Dedifferentiated amniotic fluid mesenchymal stem cell (primary cell): ENCODE results near the gene RALGAPA1.
A peak's percentile ranks its signal among the peaks of the same experiment; 100 is the strongest.
"Not testable (repeated sequence)": the region's sequence is repeated elsewhere in the genome, so short reads cannot be mapped to it uniquely, and the experiment has no call there.

Experiments used
- DNase-seq: peaks from one replicate; pipeline ENCODE4 v3.0.0-alpha.2; 2016; ENCODE audit errors: extremely low spot score

Gene RALGAPA1

DNA sequence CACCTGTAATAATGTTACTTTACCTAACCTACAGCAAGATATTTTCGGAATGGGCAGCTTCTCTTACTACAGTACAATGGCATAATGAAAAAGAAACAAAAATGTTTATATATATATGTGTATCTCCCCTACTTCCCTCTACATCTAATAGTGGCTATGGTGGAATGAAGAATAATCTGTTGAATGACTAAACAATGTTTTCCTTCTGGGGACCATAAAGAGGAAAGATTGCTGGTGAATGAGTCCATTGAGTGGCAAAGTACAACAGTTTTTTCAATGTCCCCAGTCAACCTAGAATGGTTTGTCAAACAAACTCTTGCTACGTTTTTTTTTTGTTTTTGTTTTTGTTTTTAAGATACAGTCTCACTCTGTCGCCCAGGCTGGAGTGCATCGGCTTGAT is 47.2 kb downstream of the RALGAPA1 start:
- no peak for DNase-seq

DNA sequence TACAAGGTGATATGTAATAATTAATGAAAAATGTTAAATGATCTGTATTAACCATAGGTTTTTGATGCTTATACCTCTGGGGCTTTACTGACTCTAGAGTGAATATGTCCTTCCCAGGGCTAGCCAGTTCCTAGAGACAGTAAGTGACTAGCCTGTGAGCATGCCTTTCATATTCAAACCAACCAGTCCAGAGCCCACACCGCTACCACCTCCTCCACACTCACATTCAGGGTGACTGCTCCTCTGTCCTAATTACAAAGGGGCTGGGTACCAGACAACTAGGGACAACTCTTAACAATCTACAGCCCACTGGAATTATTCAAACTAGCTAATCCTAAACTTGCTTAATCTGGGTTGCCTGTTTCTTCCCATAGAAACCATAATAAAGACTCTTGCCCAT is 49.0 kb downstream of the RALGAPA1 start:
- no peak for DNase-seq

DNA sequence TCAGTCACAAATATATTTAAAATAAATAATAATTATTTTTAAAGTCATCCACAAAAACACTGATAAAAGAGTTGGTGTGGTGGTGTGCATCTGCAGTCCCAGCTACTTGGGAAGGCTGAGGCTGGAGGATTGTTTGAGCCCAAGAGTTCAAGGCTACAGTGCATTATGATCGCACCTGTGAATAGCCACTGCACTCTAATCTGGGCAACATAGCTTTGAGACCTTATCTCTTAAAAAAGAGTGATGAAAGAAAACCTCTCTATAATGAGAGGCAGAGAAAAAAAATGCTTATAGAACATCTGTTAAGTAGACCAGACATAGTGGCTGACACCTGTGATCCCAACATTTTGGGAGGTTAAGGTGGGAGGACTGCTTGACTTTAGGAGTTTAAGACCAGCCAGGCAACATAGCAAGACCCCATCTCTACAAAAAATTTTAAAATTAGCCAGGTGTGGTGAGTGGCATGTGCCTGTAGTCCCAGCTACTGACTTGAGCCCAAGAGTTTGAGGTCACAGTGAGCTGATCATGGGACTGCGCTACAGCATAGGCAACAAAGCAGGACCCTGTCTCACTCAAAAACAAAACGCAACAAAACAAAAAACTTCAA is 50.5 kb downstream of the RALGAPA1 start:
- DNase-seq = no peak

DNA sequence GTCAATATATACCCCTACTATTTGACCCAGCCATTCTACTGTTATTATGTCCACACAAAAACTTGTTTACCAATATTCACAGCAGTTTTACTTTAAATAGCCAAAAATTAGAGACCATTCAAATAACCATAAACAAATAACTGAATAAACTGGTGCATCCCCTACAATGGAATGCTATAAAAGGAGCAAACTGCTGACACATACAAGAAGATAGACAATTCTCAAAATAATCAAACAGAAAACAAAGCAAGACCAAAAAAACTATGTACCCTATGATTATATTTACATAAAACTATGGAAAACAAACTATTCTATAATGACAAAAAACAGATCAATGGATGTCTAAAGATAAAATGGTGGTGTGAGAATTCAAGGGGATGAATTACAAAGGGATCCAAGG is 54.4 kb downstream of the RALGAPA1 start:
- no peak for DNase-seq

DNA sequence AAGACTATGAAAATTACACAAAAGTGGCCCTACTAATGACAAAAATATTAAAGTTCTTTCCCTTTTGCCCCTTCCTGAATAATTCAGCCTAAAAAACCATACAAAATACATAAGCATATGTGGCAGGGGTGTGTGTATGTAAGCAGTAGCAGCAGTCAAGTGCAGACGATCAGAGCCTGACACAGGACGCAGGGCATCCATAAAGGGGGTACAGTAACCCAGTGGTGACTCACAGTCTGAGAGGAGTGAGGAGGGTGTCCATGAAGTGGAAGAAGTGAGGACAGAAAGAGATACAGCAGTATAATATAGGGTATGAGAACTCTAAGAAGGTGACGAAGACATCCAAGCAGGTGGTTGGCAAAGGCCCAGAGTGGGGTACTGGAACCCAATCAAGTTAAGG is 56.7 kb downstream of the RALGAPA1 start:
- DNase-seq = no peak

DNA sequence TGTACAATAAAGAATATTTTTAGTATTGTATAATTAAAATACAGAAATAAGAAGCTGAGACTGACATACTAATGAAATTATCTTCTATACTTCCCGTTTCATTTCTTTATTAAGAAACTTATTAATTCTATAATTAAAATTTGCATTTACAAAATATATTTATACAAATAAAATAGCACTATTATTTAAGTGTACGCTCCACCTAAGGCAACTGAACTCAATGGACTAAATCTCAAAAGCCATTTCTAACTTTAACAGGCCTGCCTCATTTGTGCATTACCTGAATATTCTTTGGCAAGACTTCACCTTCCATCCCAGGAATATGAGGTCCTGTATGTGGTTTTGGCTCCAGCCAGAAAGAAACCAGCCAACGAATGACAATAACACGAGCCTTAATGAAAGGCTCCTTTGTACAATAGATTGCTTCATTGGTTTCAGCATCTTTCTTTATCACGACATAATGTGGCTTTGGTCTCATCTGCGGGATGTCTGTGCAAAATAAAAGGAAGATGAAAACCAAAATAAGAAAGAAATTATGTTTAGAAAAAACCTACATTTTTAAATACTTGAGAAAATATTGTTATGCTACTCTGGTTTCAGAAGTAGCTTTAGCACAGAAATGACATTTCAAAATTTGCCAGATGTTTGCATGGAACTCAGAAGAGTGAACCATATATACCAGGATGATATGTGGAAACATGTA is 58.7 kb downstream of the RALGAPA1 start:
- DNase-seq = no peak

DNA sequence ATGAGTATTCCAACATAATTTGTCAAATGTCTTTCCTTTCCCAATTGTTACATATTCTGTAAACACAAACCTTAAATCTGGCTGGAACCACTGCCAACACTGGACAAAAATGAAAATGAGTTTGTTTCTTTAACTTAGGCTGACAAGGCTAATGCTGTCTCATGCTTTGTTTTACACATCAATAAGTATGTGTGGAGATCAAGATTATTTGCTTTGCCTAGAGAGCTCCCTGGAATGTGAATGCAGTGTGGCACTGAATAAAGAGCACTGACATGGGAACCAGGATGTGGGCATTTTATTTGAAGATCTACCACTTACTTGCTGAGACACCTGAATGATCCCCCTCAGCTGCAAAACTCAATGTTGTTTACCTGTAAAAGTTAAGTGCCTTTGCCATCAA is 61.7 kb downstream of the RALGAPA1 start:
- peak; percentile 60 for DNase-seq

DNA sequence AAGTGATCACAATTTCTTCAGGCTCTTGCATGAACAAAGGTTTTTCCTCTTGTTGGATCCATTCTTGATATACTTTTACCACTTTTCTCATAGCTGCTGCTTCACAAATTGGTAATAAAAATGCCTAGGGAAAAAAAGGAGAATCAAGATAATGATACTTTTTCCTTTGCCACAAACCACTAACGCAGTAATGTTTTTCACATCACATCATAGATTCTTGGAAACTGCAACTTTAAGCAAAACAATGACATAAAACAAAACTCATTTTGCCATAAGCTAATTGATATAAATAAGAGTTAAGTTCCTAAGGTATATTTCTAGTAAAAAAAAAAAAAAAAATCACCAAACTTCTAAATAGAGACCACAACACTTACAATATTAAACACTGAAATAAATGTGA is 66.7 kb downstream of the RALGAPA1 start:
- DNase-seq = no peak

DNA sequence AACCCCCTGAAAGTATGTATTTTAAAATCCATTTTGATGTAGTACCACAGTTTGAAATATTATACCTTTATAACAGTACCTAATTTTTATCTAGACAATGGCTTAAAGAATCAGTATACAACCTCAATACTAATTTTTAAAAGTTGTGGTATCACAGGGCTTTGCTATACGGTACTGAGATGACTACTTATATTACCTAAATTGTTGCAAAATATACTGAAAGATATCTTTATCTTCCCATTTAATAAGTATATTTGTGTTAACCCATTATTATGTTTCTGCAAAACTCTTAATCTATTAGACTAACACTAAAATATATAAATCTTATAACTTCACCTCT is 67.1 kb downstream of the RALGAPA1 start:
- no peak for DNase-seq

DNA sequence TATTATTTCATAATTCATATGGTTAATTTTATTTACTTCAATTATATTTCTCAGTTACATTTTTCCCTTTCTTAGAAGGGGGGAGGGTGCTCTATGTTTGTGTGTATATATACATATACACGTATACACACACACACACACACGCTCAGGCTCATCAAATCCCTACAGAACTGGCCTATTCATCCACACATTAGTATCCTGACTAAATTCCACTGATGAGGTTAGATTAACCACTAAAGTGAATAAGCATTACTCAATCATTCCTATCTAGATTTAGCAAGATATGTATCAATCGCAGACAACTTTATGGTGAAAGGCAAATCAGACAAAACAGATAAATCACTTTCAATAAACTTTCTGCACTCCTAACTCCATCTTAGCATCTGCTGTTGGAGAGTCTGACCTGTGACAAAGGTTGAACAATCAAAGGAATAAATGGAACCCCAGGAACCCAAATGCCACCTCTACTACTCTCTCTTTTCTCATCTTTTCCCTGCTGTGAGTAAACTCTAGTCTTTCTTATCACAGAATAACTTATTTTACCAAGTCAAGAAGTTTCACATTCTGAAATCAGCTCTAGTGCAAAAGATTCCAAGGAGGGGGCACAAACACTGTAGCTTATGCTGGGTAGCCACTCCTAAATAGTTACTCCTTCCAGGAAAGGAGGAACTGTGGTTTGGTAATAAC is 67.6 kb downstream of the RALGAPA1 start:
- no peak for DNase-seq

DNA sequence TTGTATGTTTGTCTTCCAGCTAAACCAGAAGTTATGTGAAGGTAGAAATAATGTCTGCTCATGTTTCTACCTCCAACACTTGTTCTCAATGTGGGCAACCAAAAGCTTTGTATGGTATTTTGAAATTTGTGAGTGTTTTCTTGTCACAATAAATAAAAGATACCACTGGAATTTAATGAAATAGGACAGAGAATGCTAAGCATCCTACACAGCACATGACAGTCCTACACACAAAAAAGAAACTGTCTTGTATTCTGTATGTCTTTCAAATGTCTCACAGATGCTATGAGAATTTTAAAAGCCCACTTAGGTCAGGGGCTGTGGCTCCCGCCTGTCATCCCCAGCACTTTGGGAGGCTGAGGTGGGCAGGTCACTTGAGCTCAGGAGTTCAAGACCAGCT is 68.9 kb downstream of the RALGAPA1 start:
- no peak for DNase-seq

DNA sequence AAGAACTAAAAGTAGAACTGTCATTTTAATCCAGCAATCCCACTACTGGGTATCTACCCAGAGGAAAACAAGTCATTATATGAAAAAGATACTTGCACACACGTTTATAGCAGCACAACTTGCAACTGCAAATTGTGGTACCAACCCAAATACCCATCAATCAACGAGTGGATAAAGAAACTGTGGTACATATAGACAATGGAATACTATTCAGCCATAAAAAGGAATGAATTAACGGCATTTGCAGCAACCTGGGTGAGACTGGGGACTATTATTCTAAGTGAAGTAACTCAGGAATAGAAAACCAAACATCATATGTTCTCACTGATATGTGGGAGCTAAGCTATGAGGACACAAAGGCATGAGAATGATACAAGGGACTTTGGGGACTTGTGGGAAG is 73.9 kb downstream of the RALGAPA1 start:
- not testable (repeated sequence) for DNase-seq

DNA sequence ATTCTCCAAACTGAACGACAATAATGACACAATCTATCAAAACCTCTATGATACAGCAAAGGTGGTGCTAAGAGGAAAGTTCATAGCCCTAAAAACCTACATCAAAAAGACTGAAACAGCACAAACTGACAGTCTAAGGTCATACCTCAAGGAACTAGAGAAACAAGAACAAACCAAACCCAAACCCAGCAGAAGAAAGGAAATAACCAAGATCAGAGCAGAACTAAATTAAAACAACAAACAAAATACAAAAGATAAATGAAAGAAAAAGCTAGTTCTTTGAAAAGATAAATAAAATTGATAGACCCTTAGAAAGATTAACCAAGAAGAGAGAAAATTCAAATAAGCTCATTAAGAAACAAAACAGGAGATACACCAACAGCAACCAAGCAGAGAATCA is 75.6 kb downstream of the RALGAPA1 start:
- DNase-seq = not testable (repeated sequence)

DNA sequence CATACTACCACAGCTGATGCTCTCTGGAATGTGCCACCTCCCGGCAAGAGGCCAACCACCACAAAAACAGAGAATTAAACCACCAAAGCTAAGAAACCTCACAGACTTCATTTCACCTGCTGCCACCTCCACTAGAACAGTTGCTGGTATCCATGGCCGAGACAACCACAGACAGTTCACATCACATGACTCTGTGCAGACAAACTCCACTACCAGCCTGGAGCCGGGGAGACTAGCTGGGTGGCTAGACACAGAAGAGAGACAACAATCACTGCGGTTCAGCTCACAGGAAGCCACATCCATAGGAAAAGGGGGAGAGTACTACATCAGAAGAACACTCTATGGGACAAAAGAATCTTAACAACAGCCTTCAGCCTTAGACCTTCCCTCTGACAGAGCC is 78.2 kb downstream of the RALGAPA1 start:
- no peak for DNase-seq

DNA sequence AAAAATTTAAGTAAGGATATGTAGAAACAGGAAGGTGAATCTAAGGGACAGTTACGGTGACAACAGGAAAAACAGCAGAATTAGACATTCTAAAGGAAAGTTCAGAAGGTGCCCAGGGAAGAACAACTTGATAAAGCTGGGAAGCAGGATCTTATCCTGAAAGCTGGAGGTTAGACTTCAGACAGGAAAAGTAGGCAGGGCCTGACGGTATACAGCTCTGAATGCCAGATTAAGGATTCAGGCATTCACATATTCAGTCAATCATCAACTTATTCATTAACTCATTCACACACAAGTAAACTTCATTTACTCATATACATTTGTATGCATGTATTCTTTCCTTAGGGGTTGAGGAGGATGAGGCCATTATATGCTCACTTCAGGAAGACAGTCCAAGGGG is 81.3 kb downstream of the RALGAPA1 start:
- DNase-seq = no peak

DNA sequence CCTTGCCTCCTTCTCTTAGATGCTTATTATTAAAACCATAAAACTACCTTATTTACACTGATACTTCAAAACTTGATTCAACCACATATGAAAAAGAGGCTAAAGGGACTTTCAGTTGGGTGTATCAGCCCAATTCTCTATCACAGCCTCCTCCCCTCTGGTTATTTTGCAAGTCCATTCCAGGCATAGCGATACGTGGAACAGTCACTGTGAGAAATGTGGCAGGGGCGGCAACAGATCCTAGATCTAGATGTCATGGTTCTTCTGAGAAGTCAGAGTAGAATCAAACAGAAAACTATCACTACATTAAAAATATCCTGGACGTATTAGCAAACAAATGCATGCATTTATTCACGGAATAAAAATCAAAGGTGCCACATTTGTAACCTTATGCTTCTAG is 83.2 kb downstream of the RALGAPA1 start:
- no peak for DNase-seq

DNA sequence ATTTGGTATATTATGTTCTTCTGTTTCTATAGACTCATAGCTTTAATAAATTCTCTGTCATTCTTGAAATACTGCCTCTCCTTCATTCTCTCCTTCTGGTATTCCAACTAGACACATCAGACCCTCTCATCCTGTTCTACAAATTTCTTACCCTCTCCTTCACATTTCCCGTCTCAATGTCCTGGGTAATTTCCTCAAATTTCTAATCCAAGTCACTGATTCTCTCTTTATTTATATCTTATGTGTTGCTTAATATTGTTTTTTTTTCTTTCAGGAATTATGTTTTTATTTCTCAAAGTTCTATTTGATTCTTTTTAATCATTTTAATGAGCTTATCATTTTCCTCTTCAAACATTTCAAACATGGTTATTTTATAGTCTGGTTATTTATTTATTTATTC is 94.0 kb downstream of the RALGAPA1 start:
- DNase-seq = no peak

DNA sequence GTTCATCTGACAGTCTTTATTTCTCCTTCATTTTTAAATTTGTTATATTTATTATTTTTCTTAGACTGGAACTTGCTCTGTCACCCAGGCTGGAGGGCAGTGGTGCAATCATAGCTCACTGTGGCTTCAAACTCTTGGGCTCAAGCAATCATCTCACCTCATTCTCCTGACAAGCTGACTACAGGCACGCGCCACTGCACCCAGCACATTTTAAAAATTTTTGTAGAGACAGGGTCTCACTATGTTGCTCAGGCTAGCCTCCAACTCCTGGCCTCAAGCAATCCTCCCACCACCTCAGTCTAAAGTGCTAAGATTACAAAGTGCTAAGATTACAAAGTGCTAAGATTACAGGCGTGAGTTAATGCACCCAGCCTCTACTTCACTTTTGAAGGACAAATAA is 96.6 kb downstream of the RALGAPA1 start:
- no peak for DNase-seq

DNA sequence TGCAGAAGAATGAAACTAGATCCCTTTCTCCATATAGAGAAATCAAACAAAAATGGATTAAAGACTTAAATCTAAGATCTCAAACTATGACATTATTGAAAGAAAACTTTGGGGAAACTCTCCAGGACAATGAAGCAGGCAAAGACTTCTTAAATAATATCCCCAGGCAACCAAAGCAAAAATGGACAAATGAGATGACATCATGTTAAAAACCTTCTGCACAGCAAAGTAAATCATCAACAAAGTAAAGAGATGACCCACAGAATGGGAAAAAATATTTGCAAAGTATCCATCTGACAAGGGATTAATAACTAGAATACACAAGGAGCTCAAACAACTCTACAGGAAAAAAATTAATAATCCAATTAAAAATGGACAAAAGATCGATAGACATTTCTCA is 101.0 kb downstream of the RALGAPA1 start:
- no peak for DNase-seq

DNA sequence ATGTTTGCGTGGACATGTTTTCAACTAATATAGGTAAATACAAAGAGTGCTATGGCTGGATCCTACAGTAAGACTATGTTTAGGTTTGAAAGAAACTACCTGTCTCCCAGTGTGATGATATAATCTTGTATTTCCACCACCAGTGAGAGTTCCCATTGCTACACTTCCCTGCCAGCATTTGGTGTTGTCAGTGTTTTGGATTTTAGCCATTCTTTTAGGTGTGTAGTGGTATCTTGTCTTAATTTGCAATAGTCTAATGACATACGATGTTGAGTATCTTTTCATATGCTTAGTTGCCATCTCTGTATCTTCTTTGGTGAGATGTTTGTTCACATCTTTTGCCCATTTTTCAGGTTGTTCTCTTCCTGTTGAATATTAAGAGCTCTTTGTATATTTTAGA is 103.5 kb downstream of the RALGAPA1 start:
- DNase-seq = no peak

DNA sequence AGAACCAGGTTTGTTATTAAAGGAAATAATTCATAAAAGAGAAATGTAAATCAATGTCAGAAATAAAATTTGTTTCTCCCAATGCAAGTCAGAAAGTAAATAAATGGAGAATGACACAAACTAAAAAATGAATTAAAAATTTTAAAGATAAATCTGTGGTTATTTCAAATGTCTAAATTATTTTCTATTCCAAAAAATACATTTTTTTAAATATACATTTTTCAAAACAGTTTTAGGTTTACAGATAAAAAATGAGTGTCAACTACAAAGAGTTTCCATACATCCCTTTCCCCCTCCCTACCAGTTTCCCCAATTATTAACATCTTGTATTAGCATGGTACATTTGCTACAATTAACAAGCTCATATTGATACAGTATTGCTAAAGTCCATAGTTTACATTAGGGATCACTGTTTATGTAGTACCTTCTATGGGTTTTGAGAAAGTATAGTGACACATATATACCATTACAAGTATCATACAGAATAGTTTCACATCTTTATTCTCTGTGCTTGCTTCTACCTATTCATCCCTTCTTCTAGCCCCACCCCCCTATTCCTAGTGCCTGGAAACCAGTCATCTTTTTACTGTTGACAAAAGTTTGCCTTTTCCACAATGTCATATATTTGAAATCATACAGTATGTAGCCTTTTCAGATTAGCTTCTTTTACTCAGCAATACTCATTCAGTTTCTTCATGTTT is 104.2 kb downstream of the RALGAPA1 start:
- no peak for DNase-seq

DNA sequence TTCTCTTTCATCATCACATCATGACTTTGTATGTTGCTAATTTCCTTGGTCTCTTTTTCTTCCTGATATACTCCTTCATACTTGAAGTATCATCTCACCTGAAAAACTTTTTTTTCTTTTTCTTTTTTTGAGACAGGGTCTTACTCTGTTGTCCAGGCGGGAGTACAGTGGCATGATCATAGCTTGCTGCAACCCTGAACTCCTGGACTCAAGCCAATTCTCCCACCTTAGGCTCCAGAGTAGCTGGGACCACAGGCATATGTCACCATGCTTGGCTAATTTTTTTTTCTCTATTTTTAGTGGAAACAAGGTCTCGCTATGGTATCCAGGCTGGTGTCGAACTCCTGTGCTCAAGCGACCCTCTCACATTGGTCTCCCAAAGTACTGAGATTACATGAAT is 107.6 kb downstream of the RALGAPA1 start:
- DNase-seq = no peak
